C4-2B (cell line): Measurements from ENCODE around the gene ZNF23.

Experiments used
- CTCF ChIP-seq: fragments of 450-650 bp; conservative IDR thresholded peaks from 2 replicates; pipeline ENCODE4 v1.5.1; 2017; ENCODE audit warnings: mild to moderate bottlenecking
- ZFX ChIP-seq: fragments of 450-650 bp; IDR thresholded peaks from 2 replicates; pipeline ENCODE4 v1.6.1; 2017

GRCh38 chr16:71501547-71501946 is 39.5 kb upstream of the ZNF23 start:
- TF ChIP-seq CTCF (no peak), ZFX (no peak)
